Measurements from ENCODE around the gene H2BK1. TPM values are rescaled to one million over a fixed set of nuclear protein-coding genes. Genes with fewer than 3 reads are reported as not detected.

Gene H2BK1
- total RNA-seq, 1 experiment from 2014 or later: 0.87 TPM

GRCh38 chr7:151174246-151175046, 35.8 kb downstream of the H2BK1 start (continued):
- TF ChIP-seq PREB (CRISPR knock-in tag; IDR thresholded peaks at IDR 0.05; ENCODE audit: borderline replicate concordance) (no peak), NR2C2 (CRISPR knock-in tag; IDR thresholded peaks at IDR 0.05) (no peak), ZNF416 (CRISPR knock-in tag; IDR thresholded peaks at IDR 0.05) (no peak), ATF2 (CRISPR knock-in tag; IDR thresholded peaks at IDR 0.05; ENCODE audit: borderline replicate concordance, low read depth) (no peak), MXD4 (CRISPR knock-in tag; IDR thresholded peaks at IDR 0.05; ENCODE audit: borderline replicate concordance) (no peak), FOXP1 (CRISPR knock-in tag; IDR thresholded peaks at IDR 0.05; ENCODE audit: borderline replicate concordance) (peak; percentile 16; the same call in 1 of the 2 replicates), MAX (CRISPR knock-in tag; IDR thresholded peaks at IDR 0.05) (peak; percentile 82), ZNF263 (CRISPR knock-in tag; IDR thresholded peaks at IDR 0.05; ENCODE audit: low read depth) (no peak), ZNF317 (CRISPR knock-in tag; IDR thresholded peaks at IDR 0.05; ENCODE audit: borderline replicate concordance, low read depth) (no peak)

GRCh38 chr7:151173386-151174245, 36.7 kb downstream of the H2BK1 start:
- Mint-ChIP-seq H3K4me1 (peaks cover 16% of the 10 kb centered on the region), H3K36me3 (no peaks in the 10 kb centered on the region), H3K27me3 (ENCODE audit: low read depth) (peaks cover 93% of the 10 kb centered on the region), H3K9me3 (peaks cover 8% of the 10 kb centered on the region), H3K27ac (no peak overlapping the region), H3K4me3 (no peak overlapping the region)
- POLR2A ChIA-PET: no interaction called here
- no peak for DNase-seq (ENCODE audit: low spot score)
- ATAC-seq: no peak
- CTCF ChIA-PET: interaction anchor here (0.6 to 1.3 kb wide), 2 partner anchors 48 to 50 kb away, joined by 3 read pairs; no protein-coding TSS in a partner anchor
- no peak for TF ChIP-seq ZNF396 (CRISPR knock-in tag; IDR thresholded peaks at IDR 0.05; ENCODE audit: borderline replicate concordance)
- TF ChIP-seq TCF7 (CRISPR knock-in tag; IDR thresholded peaks at IDR 0.05; ENCODE audit: low read depth): no peak
- TF ChIP-seq NFYB (CRISPR knock-in tag; conservative IDR thresholded peaks at IDR 0.05; ENCODE audit: low read depth): no peak
- no peak for TF ChIP-seq ZNF263 (CRISPR knock-in tag; IDR thresholded peaks at IDR 0.05; ENCODE audit: low read depth)
- TF ChIP-seq MLX (CRISPR knock-in tag; IDR thresholded peaks at IDR 0.05): no peak
- no peak for TF ChIP-seq ZBTB21 (CRISPR knock-in tag; IDR thresholded peaks at IDR 0.05; ENCODE audit: borderline replicate concordance)
- TF ChIP-seq ARID4B (CRISPR knock-in tag; IDR thresholded peaks at IDR 0.05; ENCODE audit: borderline replicate concordance): no peak
- TF ChIP-seq NR3C1 (CRISPR knock-in tag; conservative IDR thresholded peaks at IDR 0.05; ENCODE audit: low read depth): no peak
- TF ChIP-seq ZNF512 (CRISPR knock-in tag; IDR thresholded peaks at IDR 0.05; ENCODE audit: borderline replicate concordance): no peak
- TF ChIP-seq CTCF (IDR thresholded peaks at IDR 0.05): no peak

Measured in WTC11 (cell line).